T-helper 2 cell treated with Interferon-gamma antibody and Interleukin-4, amounts not matched to agents 5 μg/mL and 100 μg/mL, for 36 hours (primary cell): ENCODE measurements around the gene S100A6.
"Not testable (repeated sequence)": the region's sequence is repeated elsewhere in the genome, so short reads cannot be mapped to it uniquely, and the experiment has no call there.

Experiments
- DNase-seq: peaks from one replicate; pipeline ENCODE4 v3.0.0; 2021; ENCODE audit warnings: low spot score
- H3K27ac Mint-ChIP-seq: one replicate; pipeline ENCODE4 v1.8.0; 2021; ENCODE audit warnings: mild to moderate bottlenecking, mixed read lengths
- H3K27me3 Mint-ChIP-seq: one replicate; pipeline ENCODE4 v1.8.0; 2021; ENCODE audit warnings: low read depth, mixed read lengths
- H3K36me3 Mint-ChIP-seq: one replicate; pipeline ENCODE4 v1.8.0; 2021; ENCODE audit warnings: low read depth, mixed read lengths
- H3K4me1 Mint-ChIP-seq: one replicate; pipeline ENCODE4 v1.8.0; 2021; ENCODE audit warnings: low read depth, mixed read lengths
- H3K4me3 Mint-ChIP-seq: one replicate; pipeline ENCODE4 v1.8.0; 2022; ENCODE audit warnings: mild to moderate bottlenecking, moderate library complexity, mixed read lengths
- H3K9me3 Mint-ChIP-seq: one replicate; pipeline ENCODE4 v1.8.0; 2021; ENCODE audit warnings: mixed read lengths

Gene S100A6

DNA sequence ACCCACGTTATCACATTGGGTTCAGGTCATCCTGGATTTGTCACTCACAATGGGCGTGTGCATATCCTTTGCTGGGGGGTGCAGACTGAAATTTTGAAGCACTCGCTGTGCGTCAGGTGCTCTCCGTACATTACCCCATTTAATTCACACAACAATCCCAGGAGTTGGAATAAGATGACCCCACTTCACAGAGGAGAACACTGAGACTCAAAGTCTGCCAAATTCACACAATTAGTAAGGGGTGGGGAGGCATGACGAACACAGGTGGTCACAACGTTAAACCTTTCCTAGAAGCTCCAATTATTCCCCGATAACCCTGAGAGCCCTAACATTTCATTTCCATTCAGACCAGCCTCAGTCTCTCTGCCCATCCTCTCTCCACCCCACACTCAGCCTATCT lies 33.7 kb upstream of the S100A6 start:
- Mint-ChIP-seq H3K27ac (no peak overlapping the region), H3K4me3 (no peak overlapping the region), H3K4me1 (peaks cover 37% of the 10 kb centered on the region), H3K9me3 (no peaks in the 10 kb centered on the region), H3K27me3 (no peaks in the 10 kb centered on the region), H3K36me3 (no peaks in the 10 kb centered on the region)
- DNase-seq: no peak

DNA sequence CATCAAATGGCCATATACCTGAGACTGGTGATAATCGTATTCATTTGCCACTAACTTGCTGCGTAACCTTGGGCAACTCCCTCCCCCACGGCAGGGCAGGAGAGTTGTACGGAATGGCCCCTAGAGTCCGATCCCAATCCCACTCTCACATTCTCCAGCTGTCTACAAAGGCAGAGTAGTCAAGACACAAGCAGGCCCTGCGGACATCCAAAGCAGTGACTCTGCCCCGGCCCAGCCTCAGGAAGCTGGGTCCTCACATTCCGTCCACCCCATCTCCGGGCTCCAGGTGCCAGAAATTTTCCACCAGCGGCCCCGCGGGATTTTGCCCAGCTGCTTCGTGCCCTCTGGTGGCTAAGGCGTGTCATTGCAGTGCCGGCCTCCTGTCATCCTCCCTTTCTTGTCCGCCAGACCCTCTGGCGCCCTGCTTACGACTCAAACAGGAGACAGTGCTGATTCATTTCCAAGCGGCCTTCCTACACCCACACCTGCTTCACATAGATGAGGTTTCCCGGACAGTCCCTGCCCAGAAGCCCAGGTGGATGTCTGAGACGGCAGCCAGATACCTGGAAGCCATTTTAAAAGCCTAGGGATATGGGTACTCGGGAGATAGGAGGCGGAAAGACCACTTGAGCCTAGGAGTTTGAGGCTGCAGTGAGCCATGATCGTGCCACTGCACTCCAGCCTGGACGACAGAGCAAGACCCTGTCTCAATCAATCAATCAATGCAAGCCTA lies 32.7 kb upstream of the S100A6 start:
- Mint-ChIP-seq H3K27me3 (no peaks in the 10 kb centered on the region), H3K4me3 (peak overlapping the region; percentile 80), H3K36me3 (no peaks in the 10 kb centered on the region), H3K4me1 (peaks cover 37% of the 10 kb centered on the region), H3K9me3 (no peaks in the 10 kb centered on the region), H3K27ac (peak overlapping the region; percentile 60)
- DNase-seq: peak; percentile 77

DNA sequence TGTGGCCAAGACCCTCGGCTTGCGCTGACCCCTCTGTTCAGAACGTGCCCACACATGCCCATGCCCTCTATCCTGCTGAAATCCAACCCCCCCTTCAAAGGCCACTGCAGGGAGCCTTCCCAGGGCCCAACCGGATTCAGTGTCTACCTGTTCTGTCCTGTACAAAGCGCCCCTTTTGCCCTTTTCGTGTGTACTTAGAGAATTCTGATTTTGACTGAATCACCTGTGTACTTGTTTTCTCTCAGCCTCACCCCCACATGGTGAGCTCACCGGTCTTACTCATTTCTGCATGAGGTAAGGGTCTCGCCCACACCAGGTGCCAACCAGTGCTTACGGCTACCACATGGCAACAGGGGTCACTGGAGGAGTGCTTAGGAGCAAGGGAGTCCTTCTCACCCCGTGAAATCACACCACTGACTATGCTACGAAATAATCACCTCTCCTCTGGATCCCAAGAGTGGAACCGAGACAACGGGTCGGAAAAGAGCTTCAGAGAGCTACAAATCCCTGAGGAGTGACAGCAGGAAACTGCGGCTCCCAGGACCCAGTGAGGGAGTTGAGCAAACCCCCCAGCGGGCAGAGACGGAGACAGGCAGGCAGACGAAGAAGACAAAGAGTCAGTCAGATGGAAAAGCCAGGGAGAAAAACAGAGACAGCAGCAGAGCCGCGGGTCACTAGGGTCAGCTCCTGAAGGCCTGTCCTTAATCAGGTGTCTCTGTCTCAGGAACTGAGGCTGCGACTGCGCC lies 32.0 kb upstream of the S100A6 start:
- Mint-ChIP-seq H3K4me3 (no peak overlapping the region), H3K9me3 (no peaks in the 10 kb centered on the region), H3K36me3 (no peaks in the 10 kb centered on the region), H3K4me1 (peaks cover 34% of the 10 kb centered on the region), H3K27ac (peak overlapping the region; percentile 57), H3K27me3 (no peaks in the 10 kb centered on the region)
- peak; percentile 57 for DNase-seq

DNA sequence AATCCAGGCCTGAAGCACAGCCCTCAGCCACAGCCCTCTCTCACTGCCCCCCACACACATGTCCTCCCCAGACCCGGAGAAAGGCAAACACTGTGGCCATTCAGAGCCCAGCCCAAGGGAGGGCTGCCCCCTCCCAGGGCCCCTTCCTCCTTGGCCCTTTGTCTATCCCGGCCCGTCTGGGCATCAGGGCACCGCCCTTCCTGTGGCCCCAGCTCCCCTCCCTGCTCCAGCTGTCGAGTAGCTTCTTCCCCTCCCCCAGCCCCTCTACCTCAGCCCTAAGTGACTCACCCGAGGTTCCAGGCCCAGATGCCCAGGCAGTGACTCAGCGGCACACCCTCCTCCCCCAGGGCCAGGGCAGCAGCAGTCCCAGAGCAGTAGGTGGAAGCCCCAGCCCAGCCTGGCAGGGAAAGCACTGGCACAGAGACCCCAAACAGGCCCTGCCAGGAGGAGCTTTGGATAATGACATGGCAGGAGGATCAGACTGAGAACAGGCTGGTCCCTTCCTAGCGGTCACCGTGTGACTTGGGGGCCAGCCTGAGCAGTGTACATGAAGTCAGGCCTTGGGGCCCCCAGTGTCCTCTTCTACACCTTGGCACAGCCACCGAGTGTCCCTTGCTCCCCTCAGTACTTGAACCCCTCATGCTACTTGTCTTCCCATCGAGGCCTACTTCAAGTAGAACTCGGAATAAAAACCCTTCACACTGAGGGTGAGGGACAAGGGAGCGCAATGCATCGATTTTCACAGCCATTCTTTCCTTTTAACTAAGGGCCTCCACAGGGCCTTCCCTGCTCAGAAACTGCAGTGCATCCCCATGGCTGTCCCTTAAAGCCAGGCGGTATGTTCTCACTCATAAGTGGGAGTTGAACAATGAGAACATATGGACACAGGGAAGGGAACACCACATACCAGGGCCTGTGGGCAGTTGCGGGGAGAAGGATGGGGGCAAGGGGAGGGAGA lies 30.9 kb upstream of the S100A6 start:
- H3K27me3 Mint-ChIP-seq: no peaks in the 10 kb centered on the region
- H3K27ac Mint-ChIP-seq: peak overlapping the region; percentile 96
- no peaks in the 10 kb centered on the region for H3K36me3 Mint-ChIP-seq
- peaks cover 29% of the 10 kb centered on the region for H3K4me1 Mint-ChIP-seq
- H3K9me3 Mint-ChIP-seq: no peaks in the 10 kb centered on the region
- peak overlapping the region; percentile 68 for H3K4me3 Mint-ChIP-seq
- DNase-seq: peak; percentile 88

DNA sequence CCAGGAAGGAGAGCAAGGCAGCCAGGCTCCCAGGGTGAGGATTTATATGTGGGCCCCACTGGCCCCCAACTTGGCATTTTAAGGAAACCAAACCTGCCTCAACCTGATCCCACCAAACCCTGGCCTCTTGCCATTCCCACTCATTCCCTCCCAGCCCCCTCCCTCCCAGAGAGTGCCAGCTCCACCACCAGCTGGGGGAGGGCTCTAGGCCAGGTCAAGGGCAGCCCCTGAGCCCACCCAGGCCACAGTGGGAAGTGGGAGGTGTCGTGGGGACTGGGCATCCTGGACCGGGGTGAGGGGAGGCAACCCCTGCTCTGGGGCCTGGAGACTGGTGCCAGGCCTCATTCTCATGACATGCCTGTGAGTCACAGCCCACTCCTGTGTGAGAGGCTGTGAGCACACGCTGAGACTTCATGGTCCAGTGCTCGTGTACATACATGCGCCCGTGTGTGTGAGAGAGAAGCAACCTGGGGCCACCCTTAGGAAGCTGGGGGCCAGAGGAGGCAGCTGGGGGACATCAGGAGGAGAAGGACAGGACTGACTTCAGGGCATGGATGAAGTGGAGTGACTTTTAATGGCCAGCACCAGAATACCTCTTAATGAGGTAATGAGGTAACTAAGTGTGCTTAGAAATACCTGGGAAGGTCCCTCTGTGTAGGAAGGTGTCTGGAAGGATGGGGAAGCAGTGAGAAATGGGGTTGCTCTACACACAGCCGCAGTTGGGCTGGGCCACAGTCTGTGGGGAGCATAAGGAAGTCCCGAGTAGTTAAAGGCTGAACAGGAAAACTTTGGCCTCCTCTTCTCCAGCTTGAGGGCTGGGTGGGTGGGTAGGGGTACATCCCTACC lies 30.0 kb upstream of the S100A6 start, which contains the start of gene S100A2:
Gene S100A2 (minus strand): TSS at position 316 of the 846 bp plus-strand sequence. CDS start 1,967 bp downstream, outside the sequence.
- Mint-ChIP-seq H3K27me3 (no peaks in the 10 kb centered on the region), H3K9me3 (no peaks in the 10 kb centered on the region), H3K36me3 (no peaks in the 10 kb centered on the region), H3K27ac (peak within 1 kb of the TSS; percentile 99), H3K4me3 (peak within 1 kb of the TSS; percentile 79), H3K4me1 (peaks cover 27% of the 10 kb centered on the region)
- peak; percentile 52 for DNase-seq

DNA sequence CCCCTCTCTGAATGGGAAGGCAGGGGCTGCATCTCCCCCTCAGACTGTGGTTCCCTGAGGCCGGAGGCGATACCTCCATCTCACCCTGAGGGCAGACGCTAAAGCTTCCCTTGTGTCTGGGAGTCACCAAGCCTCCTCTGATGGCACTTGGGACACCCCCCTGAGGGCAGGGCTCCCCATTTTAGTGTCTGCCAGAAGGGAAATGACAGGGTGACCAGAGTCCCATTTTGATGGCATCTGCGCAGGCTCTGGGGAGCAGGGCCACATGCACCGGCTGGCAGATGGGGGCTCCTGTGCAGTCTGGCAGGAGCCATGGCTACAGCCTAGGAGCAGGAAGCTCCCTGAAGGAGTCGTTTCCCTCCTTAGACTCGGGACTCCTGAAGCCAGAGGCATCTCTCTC lies 28.2 kb upstream of the S100A6 start:
- no peaks in the 10 kb centered on the region for H3K9me3 Mint-ChIP-seq
- no peak overlapping the region for H3K27ac Mint-ChIP-seq
- H3K4me1 Mint-ChIP-seq: peaks cover 27% of the 10 kb centered on the region
- no peaks in the 10 kb centered on the region for H3K36me3 Mint-ChIP-seq
- no peaks in the 10 kb centered on the region for H3K27me3 Mint-ChIP-seq
- no peak overlapping the region for H3K4me3 Mint-ChIP-seq
- no peak for DNase-seq

DNA sequence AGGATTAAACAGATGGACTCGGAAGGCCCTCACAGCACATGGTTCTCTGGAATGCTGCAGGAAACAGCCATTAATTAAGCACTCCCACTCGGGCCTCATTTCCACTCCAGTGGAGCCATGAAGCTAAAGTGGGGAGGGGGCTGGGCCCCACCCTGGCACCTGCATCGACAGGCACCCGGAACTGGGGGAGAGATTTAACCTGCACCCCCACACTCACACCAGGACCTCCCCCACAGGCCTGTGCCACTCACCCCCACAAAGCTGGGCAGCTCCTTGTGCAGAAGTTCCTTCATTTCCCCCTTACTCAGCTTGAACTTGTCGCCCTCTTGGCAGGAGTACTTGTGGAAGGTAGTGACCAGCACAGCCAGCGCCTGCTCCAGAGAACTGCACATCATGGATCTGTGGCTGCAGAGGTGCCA lies 27.7 kb upstream of the S100A6 start:
- Mint-ChIP-seq H3K36me3 (no peaks in the 10 kb centered on the region), H3K4me3 (no peak overlapping the region), H3K9me3 (no peaks in the 10 kb centered on the region), H3K4me1 (peaks cover 24% of the 10 kb centered on the region), H3K27me3 (no peaks in the 10 kb centered on the region), H3K27ac (no peak overlapping the region)
- DNase-seq: no peak

DNA sequence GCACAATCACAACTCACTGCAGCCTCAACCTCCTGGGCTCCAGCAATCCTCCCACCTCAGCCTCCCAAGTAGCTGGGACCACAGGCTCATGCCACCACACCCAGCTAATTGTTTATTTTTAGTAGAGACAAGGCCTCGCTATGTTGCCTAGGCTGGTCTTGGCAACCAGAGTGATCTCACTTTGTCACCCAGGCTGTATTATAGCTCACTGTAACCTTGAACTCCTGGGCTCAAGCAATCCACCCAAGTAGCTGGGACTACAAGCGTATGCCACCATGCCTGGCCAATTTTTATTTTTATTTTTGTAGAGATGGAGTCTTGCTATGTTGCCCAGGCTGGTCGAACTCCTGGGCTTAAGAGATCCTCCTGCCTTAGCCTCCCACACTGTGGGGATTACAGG lies 26.2 kb upstream of the S100A6 start:
- peaks cover 13% of the 10 kb centered on the region for H3K4me1 Mint-ChIP-seq
- not testable (repeated sequence) for H3K9me3 Mint-ChIP-seq, DNase-seq, H3K36me3 Mint-ChIP-seq, H3K4me3 Mint-ChIP-seq, H3K27ac Mint-ChIP-seq, H3K27me3 Mint-ChIP-seq

DNA sequence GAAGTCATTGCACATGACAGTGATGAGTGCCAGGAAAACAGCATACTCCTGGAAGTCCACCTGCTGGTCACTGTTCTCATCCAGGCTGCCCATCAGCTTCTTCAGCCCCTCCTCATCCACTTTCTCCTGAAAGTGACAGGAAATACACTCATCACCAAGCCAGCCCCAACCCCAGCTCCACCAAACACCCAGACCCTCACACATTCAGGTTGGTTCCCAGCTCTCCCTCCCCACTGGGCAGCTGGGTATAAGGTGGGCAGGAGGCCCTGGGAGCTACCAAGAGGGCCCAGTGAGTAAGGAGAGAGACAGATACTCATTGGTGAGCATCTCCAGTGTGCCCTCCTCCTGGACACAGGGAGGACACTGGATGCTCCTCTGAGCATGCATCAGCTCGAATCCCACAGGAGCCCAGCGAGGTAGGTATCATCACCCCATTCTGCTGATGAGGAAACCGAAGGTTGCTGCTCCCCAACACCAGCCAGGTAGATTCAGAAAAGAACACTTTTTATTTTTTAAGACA lies 25.7 kb upstream of the S100A6 start:
- H3K27ac Mint-ChIP-seq: no peak overlapping the region
- H3K4me1 Mint-ChIP-seq: peaks cover 9% of the 10 kb centered on the region
- no peaks in the 10 kb centered on the region for H3K36me3 Mint-ChIP-seq
- H3K27me3 Mint-ChIP-seq: no peaks in the 10 kb centered on the region
- H3K4me3 Mint-ChIP-seq: no peak overlapping the region
- DNase-seq: no peak
- no peaks in the 10 kb centered on the region for H3K9me3 Mint-ChIP-seq

DNA sequence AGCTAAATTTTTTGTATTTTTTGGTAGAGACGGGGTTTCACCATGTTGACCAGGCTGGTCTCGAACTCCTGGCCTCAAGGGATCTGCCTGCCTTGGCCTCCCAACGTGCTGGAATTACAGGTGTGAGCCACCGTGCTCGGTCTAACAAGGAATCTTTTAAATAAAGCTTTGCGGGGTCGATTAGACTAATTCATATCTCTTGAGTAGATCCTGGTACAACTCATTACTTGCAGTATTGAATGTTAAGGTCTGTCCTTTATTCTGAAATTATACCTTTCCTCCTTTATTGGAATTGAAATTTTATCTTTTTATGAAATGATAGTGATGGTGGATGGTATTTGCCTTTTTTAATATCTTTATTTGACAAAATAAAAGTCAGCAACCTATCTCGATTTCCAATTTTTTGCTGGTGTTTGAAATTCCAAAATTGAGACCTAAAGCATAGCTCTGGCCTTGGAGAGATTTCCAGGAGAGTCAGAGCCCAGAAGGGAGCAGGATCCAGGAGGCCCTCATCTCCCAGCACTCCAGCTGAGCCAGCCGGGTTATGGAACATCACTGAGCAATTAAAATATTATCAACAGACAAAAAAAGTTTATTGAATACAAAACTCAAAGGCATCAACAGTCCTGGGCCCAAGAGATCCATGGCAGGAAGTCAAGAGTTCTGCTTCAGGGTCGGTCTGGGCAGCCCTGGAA lies 25.1 kb upstream of the S100A6 start:
- H3K27ac Mint-ChIP-seq: no peak overlapping the region
- no peaks in the 10 kb centered on the region for H3K27me3 Mint-ChIP-seq
- no peak overlapping the region for H3K4me3 Mint-ChIP-seq
- no peaks in the 10 kb centered on the region for H3K36me3 Mint-ChIP-seq
- no peaks in the 10 kb centered on the region for H3K9me3 Mint-ChIP-seq
- DNase-seq: no peak
- peaks cover 5% of the 10 kb centered on the region for H3K4me1 Mint-ChIP-seq

DNA sequence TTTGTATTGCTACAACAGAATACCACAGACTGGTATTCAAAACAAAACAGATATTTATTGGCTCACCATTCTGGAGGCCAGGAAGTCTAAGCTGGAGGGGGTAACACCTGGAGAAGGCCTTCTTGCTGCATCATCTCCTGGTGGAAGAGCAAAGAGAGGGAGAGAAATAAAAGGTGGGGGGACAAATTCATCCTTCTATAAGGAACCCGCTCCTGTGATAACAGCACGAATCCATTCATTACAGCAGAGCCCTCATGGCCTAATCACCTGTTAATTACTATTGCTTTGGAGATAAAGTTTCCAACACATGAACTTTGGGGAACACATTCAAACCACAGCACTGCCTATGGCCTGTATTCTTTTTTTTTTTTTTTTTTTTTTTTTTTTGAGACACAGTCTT lies 24.4 kb upstream of the S100A6 start:
- no peak overlapping the region for H3K4me3 Mint-ChIP-seq
- no peaks in the 10 kb centered on the region for H3K27me3 Mint-ChIP-seq
- H3K4me1 Mint-ChIP-seq: peaks cover 1% of the 10 kb centered on the region
- H3K9me3 Mint-ChIP-seq: no peaks in the 10 kb centered on the region
- no peak overlapping the region for H3K27ac Mint-ChIP-seq
- no peaks in the 10 kb centered on the region for H3K36me3 Mint-ChIP-seq
- DNase-seq: no peak

DNA sequence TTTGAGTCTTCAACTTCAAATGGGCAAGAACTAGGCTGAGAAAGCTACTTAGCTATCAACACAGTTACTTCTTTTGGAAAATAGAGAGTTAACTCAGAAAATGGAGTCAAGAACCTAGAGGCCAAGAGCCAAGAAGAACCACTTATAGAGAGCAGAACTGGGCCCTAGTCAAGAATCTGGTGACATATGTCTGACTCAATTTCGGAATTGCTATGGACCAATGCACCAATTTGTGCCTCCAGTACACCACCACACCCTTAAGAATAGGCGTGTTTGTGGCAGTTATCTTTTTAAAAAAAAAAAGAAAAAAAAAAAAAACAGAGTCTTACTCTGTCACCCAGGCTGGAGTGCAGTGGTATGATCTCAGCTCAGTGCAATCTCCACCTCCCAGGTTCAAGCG lies 22.1 kb upstream of the S100A6 start:
- Mint-ChIP-seq H3K4me1 (peaks cover 7% of the 10 kb centered on the region), H3K4me3 (no peak overlapping the region)

More for the DNA sequence above, 22.1 kb upstream of the S100A6 start:
- no peak for DNase-seq
- no peaks in the 10 kb centered on the region for H3K27me3 Mint-ChIP-seq
- H3K9me3 Mint-ChIP-seq: no peaks in the 10 kb centered on the region
- no peak overlapping the region for H3K27ac Mint-ChIP-seq
- H3K36me3 Mint-ChIP-seq: no peaks in the 10 kb centered on the region
